ENCODE data around the gene COG2. TPM values are rescaled to one million over a fixed set of nuclear protein-coding genes. Genes with fewer than 3 reads are reported as not detected.
"Not testable (repeated sequence)": the region's sequence is repeated elsewhere in the genome, so short reads cannot be mapped to it uniquely, and the experiment has no call there.

Gene COG2
- total RNA-seq, 4 donors from 2014 or later: 23.5 to 33.6 (median 26.0) TPM

- ATAC-seq: peak; percentile 92
- Histone ChIP-seq H3K36me3 (no peaks in the 10 kb centered on the region), H3K9me3 (no peaks in the 10 kb centered on the region), H3K27ac (peak within 1 kb of the TSS in 2 of 4 donors; percentile 47 to 49), H3K4me1 (peaks cover 0 to 23% (median 12%) of the 10 kb centered on the region in 3 donors), H3K27me3 (no peaks in the 10 kb centered on the region), H3K4me3 (peak within 1 kb of the TSS in 1 of 2 donors; percentile 35)
- TF ChIP-seq POLR2A (IDR thresholded peaks at IDR 0.05): no peak
- TF ChIP-seq CTCF (IDR thresholded peaks at IDR 0.05): no peak
- peak; percentile 56 for TF ChIP-seq POLR2AphosphoS5 (IDR thresholded peaks at IDR 0.05)
- no peak for TF ChIP-seq EP300 (IDR thresholded peaks at IDR 0.05)
- WGBS, 2 donors (ENCODE audit: low coverage in 1 of 2): 7% methylated on average over 3 of the region's 24 CpGs; no CpG with 5 or more reads in 1 of the 2 donors
Measured at GRCh38 chr1:230713915-230714764, 71.9 kb downstream of the COG2 start, which contains the start of gene AGT. Gene AGT, minus strand, starts transcription at chr1:230714122. Its CDS starts 3,299 bp downstream, at chr1:230710823.

- Histone ChIP-seq H3K4me3 (no peak overlapping the region), H3K36me3 (no peaks in the 10 kb centered on the region), H3K4me1 (peaks cover 0 to 23% (median 12%) of the 10 kb centered on the region in 3 donors), H3K27me3 (no peaks in the 10 kb centered on the region), H3K9me3 (no peaks in the 10 kb centered on the region), H3K27ac (no peak overlapping the region)
- TF ChIP-seq EP300 (IDR thresholded peaks at IDR 0.05) (no peak), POLR2AphosphoS5 (IDR thresholded peaks at IDR 0.05) (no peak), POLR2A (IDR thresholded peaks at IDR 0.05) (no peak), CTCF (IDR thresholded peaks at IDR 0.05) (no peak)
- 89 to 93% methylated on average over 3 of the region's 3 CpGs for WGBS, 2 donors (ENCODE audit: low coverage in 1 of 2)
- ATAC-seq: no peak
Measured at GRCh38 chr1:230715510-230715909, 73.2 kb downstream of the COG2 start.

GRCh38 chr1:230716453-230716852 lies 74.2 kb downstream of the COG2 start:
- H3K27me3 ChIP-seq, H3K36me3 ChIP-seq: not testable (repeated sequence)
- WGBS, 2 donors (ENCODE audit: low coverage in 1 of 2): 50 to 61% methylated on average over 2 of the region's 3 CpGs

GRCh38 chr1:230717251-230717650 lies 75.0 kb downstream of the COG2 start:
- Histone ChIP-seq H3K9me3 (no peaks in the 10 kb centered on the region), H3K27ac (no peak overlapping the region)
- WGBS, 2 donors (ENCODE audit: low coverage in 1 of 2): 78% methylated on average over 1 of the region's 1 CpG; no CpG with 5 or more reads in 1 of the 2 donors

More at GRCh38 chr1:230716453-230716852, 74.2 kb downstream of the COG2 start:
- not testable (repeated sequence) for H3K9me3 ChIP-seq, H3K27ac ChIP-seq, ATAC-seq, H3K4me3 ChIP-seq
- H3K4me1 ChIP-seq: peaks cover 0 to 23% (median 12%) of the 10 kb centered on the region in 3 donors

GRCh38 chr1:230721849-230722522 lies 79.7 kb downstream of the COG2 start:
- WGBS, 2 donors (ENCODE audit: low coverage in 1 of 2): 90% methylated on average over 2 of the region's 3 CpGs; no CpG with 5 or more reads in 1 of the 2 donors
- not testable (repeated sequence) for H3K27me3 ChIP-seq, H3K36me3 ChIP-seq, H3K4me3 ChIP-seq, H3K4me1 ChIP-seq, H3K27ac ChIP-seq, ATAC-seq, H3K9me3 ChIP-seq

More at GRCh38 chr1:230717251-230717650, 75.0 kb downstream of the COG2 start:
- Histone ChIP-seq H3K4me3 (no peak overlapping the region), H3K36me3 (no peaks in the 10 kb centered on the region), H3K4me1 (peaks cover 0 to 23% (median 12%) of the 10 kb centered on the region in 3 donors), H3K27me3 (no peaks in the 10 kb centered on the region)
- TF ChIP-seq EP300 (IDR thresholded peaks at IDR 0.05): no peak
- TF ChIP-seq POLR2AphosphoS5 (IDR thresholded peaks at IDR 0.05): no peak
- TF ChIP-seq POLR2A (IDR thresholded peaks at IDR 0.05): no peak
- TF ChIP-seq CTCF (IDR thresholded peaks at IDR 0.05): no peak
- no peak for ATAC-seq
